Progenitor cell of endocrine pancreas (in vitro differentiated cells): Measurements from ENCODE around the gene TMEM181. TPM values are rescaled to one million over a fixed set of nuclear protein-coding genes. Genes with fewer than 3 reads are reported as not detected.

Source experiments
- DNase-seq: peaks from one replicate; pipeline ENCODE4 v3.0.0; 2021; ENCODE audit warnings: low spot score; ENCODE audit not compliant: unreplicated experiment
- H3K27ac Mint-ChIP-seq: 2 replicates; pipeline ENCODE4 v1.8.0; 2021; ENCODE audit warnings: mild to moderate bottlenecking, moderate library complexity, mixed read lengths
- H3K27me3 Mint-ChIP-seq: 2 replicates; pipeline ENCODE4 v1.8.0; 2021; ENCODE audit warnings: mixed read lengths
- H3K36me3 Mint-ChIP-seq: 2 replicates; pipeline ENCODE4 v1.8.0; 2022; ENCODE audit warnings: mixed read lengths; ENCODE audit not compliant: insufficient read depth
- H3K4me1 Mint-ChIP-seq: 2 replicates; pipeline ENCODE4 v1.8.0; 2021; ENCODE audit warnings: low read depth, mixed read lengths
- H3K4me3 Mint-ChIP-seq: 2 replicates; pipeline ENCODE4 v1.8.0; 2021; ENCODE audit warnings: low read depth, mild to moderate bottlenecking, moderate library complexity, mixed read lengths
- H3K9me3 Mint-ChIP-seq: 2 replicates; pipeline ENCODE4 v1.8.0; 2021; ENCODE audit warnings: low read depth, mixed read lengths
- CTCF ChIP-seq: fragments of 200-600 bp; sonication (generic); IDR thresholded peaks from one replicate; pipeline ENCODE4 v1.5.0; 2021; ENCODE audit warnings: antibody characterized with exemption, mild to moderate bottlenecking; ENCODE audit not compliant: unreplicated experiment
- total RNA-seq: library from RNA; stranded (reverse); gene quantifications from 2 replicates; pipeline ENCODE4 v1.2.1, GENCODE V29; 2021

Gene TMEM181
- total RNA-seq, 1 donor from 2014 or later: 33.9 TPM

GRCh38 chr6:158660333-158660754 lies 100.5 kb downstream of the TMEM181 start:
- DNase-seq: no peak
- H3K27ac Mint-ChIP-seq: no peak overlapping the region
- H3K36me3 Mint-ChIP-seq: no peaks in the 10 kb centered on the region
- H3K4me3 Mint-ChIP-seq: no peak overlapping the region
- peaks cover 29% of the 10 kb centered on the region for H3K27me3 Mint-ChIP-seq
- peak; percentile 62 for TF ChIP-seq CTCF
- peaks cover 11% of the 10 kb centered on the region for H3K4me1 Mint-ChIP-seq
- H3K9me3 Mint-ChIP-seq: no peaks in the 10 kb centered on the region

GRCh38 chr6:158661156-158661685 lies 101.3 kb downstream of the TMEM181 start:
- Mint-ChIP-seq H3K27me3 (peaks cover 24% of the 10 kb centered on the region), H3K9me3 (no peaks in the 10 kb centered on the region)
- DNase-seq: no peak

GRCh38 chr6:158662607-158662953 lies 102.7 kb downstream of the TMEM181 start:
- DNase-seq: no peak
- no peak overlapping the region for H3K4me3 Mint-ChIP-seq
- peaks cover 11% of the 10 kb centered on the region for H3K4me1 Mint-ChIP-seq
- TF ChIP-seq CTCF: no peak
- no peaks in the 10 kb centered on the region for H3K36me3 Mint-ChIP-seq
- no peak overlapping the region for H3K27ac Mint-ChIP-seq
- H3K9me3 Mint-ChIP-seq: no peaks in the 10 kb centered on the region
- peaks cover 37% of the 10 kb centered on the region for H3K27me3 Mint-ChIP-seq

More at GRCh38 chr6:158661156-158661685, 101.3 kb downstream of the TMEM181 start:
- Mint-ChIP-seq H3K4me3 (no peak overlapping the region), H3K36me3 (no peaks in the 10 kb centered on the region), H3K27ac (no peak overlapping the region), H3K4me1 (peaks cover 11% of the 10 kb centered on the region)
- peak; percentile 32 for TF ChIP-seq CTCF

- Mint-ChIP-seq H3K36me3 (no peaks in the 10 kb centered on the region), H3K4me3 (peak overlapping the region; percentile 40), H3K27me3 (peaks cover 39% of the 10 kb centered on the region), H3K4me1 (peaks cover 11% of the 10 kb centered on the region), H3K27ac (peak overlapping the region; percentile 81), H3K9me3 (no peaks in the 10 kb centered on the region)
- no peak for TF ChIP-seq CTCF
- DNase-seq: no peak
These were observed 103.2 kb downstream of the TMEM181 start for GRCh38 chr6:158662954-158663624.

- Mint-ChIP-seq H3K9me3 (no peaks in the 10 kb centered on the region), H3K36me3 (no peaks in the 10 kb centered on the region), H3K4me3 (peak overlapping the region; percentile 40), H3K27ac (no peak overlapping the region), H3K27me3 (peaks cover 43% of the 10 kb centered on the region), H3K4me1 (peaks cover 14% of the 10 kb centered on the region)
- DNase-seq: no peak
- no peak for TF ChIP-seq CTCF
These were observed 103.8 kb downstream of the TMEM181 start for GRCh38 chr6:158663625-158664165.
